Activated CD4-positive, alpha-beta T cell treated with anti-CD3 and anti-CD28 coated beads for 1 hour (primary cell): ENCODE measurements around the gene C3orf22.
"Not testable (repeated sequence)": the region's sequence is repeated elsewhere in the genome, so short reads cannot be mapped to it uniquely, and the experiment has no call there.

ENCODE experiments used
- DNase-seq: peaks from one replicate; pipeline ENCODE4 v3.0.0-alpha.2; 2020

C3orf22 gene

DNA sequence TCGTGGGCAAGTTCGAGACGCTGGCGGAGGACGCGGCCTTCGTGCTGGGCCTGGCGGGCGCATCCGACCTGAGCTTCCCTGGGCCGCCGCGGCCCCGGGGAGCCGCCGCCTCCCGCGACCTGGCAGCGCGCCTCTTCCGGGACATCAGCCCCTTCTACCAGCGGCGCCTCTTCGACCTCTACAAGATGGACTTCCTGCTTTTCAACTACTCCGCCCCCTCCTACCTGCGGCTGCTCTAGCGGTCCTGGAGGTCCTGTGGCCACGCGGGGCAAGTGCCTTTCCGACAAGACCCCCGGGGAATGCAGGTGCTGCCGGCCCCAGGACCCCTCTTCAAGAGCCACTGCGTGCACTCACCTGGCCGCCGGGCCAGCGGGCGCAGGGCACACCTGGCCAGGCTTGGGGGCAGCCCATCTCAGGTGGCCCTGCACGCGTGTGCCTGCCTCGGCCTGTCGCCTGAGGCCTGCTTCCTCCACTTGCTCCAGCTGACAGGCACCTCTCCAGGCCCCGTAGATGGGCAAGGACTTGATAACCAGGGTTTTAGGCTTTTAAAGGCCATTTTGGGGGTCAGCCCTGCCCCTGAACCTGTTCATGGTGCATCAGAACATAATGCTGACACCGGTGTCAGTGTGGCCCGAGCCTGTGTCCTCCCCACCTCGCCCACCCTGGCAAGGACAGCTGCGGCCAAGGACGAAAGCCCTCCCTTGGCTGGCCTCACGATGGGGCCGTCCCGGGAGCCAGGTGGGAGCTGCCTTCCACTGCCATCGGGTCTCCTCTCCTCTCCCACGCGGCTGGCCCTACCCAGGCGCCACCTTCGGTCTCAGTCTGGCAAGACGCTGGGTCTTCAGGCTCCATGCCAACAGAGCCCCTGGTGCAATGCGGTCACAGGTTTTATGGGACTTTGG, 16.1 kb downstream of the C3orf22 start:
- DNase-seq: peak; percentile 6

GRCh38 chr3:126541628-126542339, 16.9 kb downstream of the C3orf22 start:
- peak; percentile 6 for DNase-seq

GRCh38 chr3:126540951-126541627, 17.6 kb downstream of the C3orf22 start:
- DNase-seq: peak; percentile 4

DNA sequence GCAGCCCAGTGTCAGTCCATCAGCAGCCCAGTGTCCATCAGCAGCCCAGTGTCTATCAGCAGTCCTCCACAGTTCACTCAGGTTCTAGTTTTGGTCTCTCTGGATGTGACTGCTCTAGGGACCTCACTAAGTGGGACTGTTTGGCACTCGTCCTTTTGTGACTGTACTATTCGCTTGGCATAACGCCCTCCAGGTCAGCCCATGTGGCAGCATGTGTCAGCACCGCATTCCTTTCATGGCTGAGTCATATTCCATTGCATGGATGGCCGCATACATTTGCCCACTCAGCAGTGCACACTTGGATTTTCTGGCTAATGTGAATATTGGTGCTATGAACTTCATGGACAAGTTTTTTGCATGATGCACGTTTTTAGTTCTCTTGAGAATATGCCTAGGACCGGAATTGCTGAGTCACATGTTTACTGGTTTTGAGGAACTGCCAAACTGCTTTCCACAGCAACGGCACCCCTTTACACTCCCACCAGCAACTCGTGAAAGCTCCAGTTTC, 18.3 kb downstream of the C3orf22 start:
- DNase-seq: no peak

GRCh38 chr3:126539558-126540250, 19.0 kb downstream of the C3orf22 start:
- DNase-seq: no peak

- DNase-seq: no peak
These were observed 19.8 kb downstream of the C3orf22 start for GRCh38 chr3:126538966-126539365.

- no peak for DNase-seq
These were observed 20.4 kb downstream of the C3orf22 start for GRCh38 chr3:126538316-126538715.

DNA sequence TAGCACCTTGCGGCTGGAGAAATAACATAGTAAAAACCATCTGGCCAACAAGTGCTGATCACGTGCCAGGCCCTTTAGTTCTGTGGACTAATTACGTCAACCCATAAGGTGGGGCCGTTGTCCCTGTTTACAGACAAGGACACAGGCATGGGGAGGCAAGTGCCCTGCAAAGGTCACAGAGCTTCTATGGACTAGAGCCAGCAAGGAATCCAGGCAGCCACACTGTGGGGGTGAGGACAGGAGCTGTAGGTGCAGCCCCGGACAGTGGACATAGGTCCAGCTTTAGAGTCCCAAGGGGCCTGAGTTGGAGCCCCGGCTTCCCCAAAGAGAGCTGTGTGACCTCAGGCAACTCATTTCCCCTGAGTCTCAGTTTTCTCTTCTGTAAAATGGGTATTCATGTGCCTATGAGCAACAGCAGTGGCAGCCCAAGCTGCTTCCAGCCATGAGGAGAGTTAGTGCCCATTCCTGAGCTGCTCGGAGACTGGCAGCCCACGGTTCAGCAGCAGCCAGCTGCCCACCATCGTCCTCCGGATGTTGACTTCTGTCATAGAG, 20.9 kb downstream of the C3orf22 start:
- DNase-seq: no peak

GRCh38 chr3:126537116-126537729, 21.5 kb downstream of the C3orf22 start:
- DNase-seq: no peak

DNA sequence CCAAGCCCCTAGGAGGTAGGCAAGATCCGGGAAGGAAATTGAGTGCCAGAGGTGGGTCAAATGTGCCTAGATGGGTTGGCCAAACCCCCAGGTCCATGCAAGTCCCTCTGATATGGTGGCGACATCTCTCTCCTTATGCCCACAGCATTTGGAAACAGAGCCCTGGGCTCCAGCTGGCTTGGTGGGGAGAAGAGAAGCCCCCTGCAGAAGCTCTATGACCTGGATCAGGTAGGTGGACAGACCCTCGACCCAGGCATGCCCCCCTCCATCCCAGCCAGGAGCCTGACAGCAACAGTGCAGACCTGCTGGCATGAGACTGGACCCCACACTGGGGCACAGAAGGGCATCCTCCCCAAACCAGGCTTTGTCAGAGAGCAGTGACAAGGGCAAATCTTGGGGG, 22.6 kb downstream of the C3orf22 start:
- no peak for DNase-seq

- DNase-seq: no peak
These were observed 23.1 kb downstream of the C3orf22 start for GRCh38 chr3:126535636-126536035.

DNA sequence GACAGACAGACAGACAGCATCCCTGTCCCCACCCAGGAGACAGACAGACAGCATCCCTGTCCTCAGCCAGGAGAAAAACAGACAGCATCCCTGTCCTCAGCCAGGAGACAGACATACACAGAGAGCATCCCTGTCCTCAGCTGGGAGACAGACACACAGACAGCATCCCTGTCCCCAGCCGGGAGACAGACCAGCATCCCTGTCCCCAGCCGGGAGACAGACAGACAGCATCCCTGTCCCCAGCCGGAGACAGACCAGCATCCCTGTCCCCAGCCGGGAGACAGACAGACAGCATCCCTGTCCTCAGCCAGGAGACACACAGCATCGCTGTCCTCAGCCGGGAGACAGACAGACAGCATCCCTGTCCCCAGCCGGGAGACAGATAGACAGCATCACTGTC, 24.0 kb downstream of the C3orf22 start:
- DNase-seq: not testable (repeated sequence)

- DNase-seq: no peak
These were observed 25.2 kb downstream of the C3orf22 start for GRCh38 chr3:126533506-126533905.

- no peak for DNase-seq
These were observed 27.7 kb downstream of the C3orf22 start for GRCh38 chr3:126531051-126531330.

GRCh38 chr3:126530171-126531050, 28.3 kb downstream of the C3orf22 start:
- DNase-seq: no peak

- DNase-seq: no peak
These were observed 29.1 kb downstream of the C3orf22 start for GRCh38 chr3:126529585-126530170.

- DNase-seq: no peak
These were observed 29.8 kb downstream of the C3orf22 start for GRCh38 chr3:126528800-126529541.

DNA sequence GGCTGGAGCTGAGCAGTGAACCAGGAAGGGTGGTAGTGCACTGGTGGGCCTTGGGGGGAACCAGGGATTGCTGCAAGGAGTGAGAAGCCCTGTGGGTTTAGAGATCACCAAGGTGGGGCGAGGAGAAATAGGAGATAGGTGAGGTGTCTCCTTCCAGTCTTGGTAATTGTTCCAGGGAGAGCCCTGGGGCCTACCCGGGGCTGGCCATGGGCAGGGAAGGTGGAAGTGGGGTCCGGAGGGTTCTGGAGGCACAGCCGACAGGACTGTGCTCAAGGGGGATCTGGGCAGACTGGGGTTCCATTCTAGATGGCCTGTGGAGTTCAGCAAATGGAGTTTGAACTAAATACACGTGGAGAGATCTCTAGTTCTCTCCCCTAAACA, 30.3 kb downstream of the C3orf22 start:
- no peak for DNase-seq

GRCh38 chr3:126527455-126528211, 31.1 kb downstream of the C3orf22 start:
- DNase-seq: no peak
